ENCODE data around the gene PCDHB2.

- TF ChIP-seq CTCF (conservative IDR thresholded peaks at IDR 0.05; ENCODE audit: low read depth, low read length) (no peak), EZH2 (IDR thresholded peaks at IDR 0.05; ENCODE audit: borderline replicate concordance, low read depth, low read length, poor library complexity, severe bottlenecking) (no peak)
These were observed 27.6 kb downstream of the PCDHB2 start for GRCh38 chr5:141121985-141122384.

Measured in A673 (cell line).